Fibroblast of the aortic adventitia (primary cell): ENCODE measurements around the gene PPP1R36. TPM values are rescaled to one million over a fixed set of nuclear protein-coding genes. Genes with fewer than 3 reads are reported as not detected.
"Not testable (repeated sequence)": the region's sequence is repeated elsewhere in the genome, so short reads cannot be mapped to it uniquely, and the experiment has no call there.

Experiments used
- DNase-seq: peaks from one replicate; pipeline ENCODE4 v3.0.0-alpha.2; 2010; ENCODE audit warnings: low read depth
- H3K4me3 ChIP-seq: 2 replicates; pipeline ENCODE4 v1.5.1; 2011; ENCODE audit warnings: low read depth, mild to moderate bottlenecking, control low read depth, low read length, moderate library complexity
- CTCF ChIP-seq: IDR thresholded peaks from 2 replicates; pipeline ENCODE4 v1.5.1; 2011; ENCODE audit warnings: mild to moderate bottlenecking, low read length, control low read depth, inconsistent platforms; ENCODE audit not compliant: insufficient read depth
- total RNA-seq: library from RNA; depleted of rRNA; stranded (reverse); fragments of >200 nt; gene quantifications from 2 replicates; pipeline ENCODE4 v1.2.3, GENCODE V29; 2012; ENCODE audit warnings: low replicate concordance

PPP1R36 gene
- total RNA-seq, 1 donor: 0.18 TPM

GRCh38 chr14:64510825-64511671 is 38.7 kb upstream of the PPP1R36 start:
- peak; percentile 80 for DNase-seq
- no peak overlapping the region for H3K4me3 ChIP-seq
- TF ChIP-seq CTCF: peak; percentile 92

GRCh38 chr14:64513271-64513670 is 36.5 kb upstream of the PPP1R36 start:
- no peak overlapping the region for H3K4me3 ChIP-seq
- TF ChIP-seq CTCF: no peak

GRCh38 chr14:64515053-64515452 is 34.7 kb upstream of the PPP1R36 start:
- DNase-seq: no peak
- no peak for TF ChIP-seq CTCF

More at GRCh38 chr14:64513271-64513670, 36.5 kb upstream of the PPP1R36 start:
- no peak for DNase-seq

GRCh38 chr14:64516969-64517368 is 32.8 kb upstream of the PPP1R36 start:
- no peak overlapping the region for H3K4me3 ChIP-seq
- no peak for TF ChIP-seq CTCF
- DNase-seq: no peak

More at GRCh38 chr14:64515053-64515452, 34.7 kb upstream of the PPP1R36 start:
- H3K4me3 ChIP-seq: no peak overlapping the region

GRCh38 chr14:64517667-64518066 is 32.1 kb upstream of the PPP1R36 start:
- DNase-seq, H3K4me3 ChIP-seq: not testable (repeated sequence)

- TF ChIP-seq CTCF: no peak
- DNase-seq: no peak
- H3K4me3 ChIP-seq: no peak overlapping the region
These were observed 31.5 kb upstream of the PPP1R36 start for GRCh38 chr14:64518229-64518628.

- no peak for TF ChIP-seq CTCF
- no peak for DNase-seq
- H3K4me3 ChIP-seq: no peak overlapping the region
These were observed 29.1 kb upstream of the PPP1R36 start for GRCh38 chr14:64520699-64521098.
